GM21717 (cell line): ENCODE results near the gene LIMK1.
A peak's percentile ranks its signal among the peaks of the same experiment; 100 is the strongest.

Experiments used
- ATAC-seq: cut with Tn5 transposase; IDR thresholded peaks from one replicate; pipeline ENCODE4 v1.9.1; 2021; ENCODE audit warnings: mild to moderate bottlenecking, moderate library complexity; ENCODE audit not compliant: unreplicated experiment

LIMK1 gene

GRCh38 chr7:74082770-74083116 is 861 bp upstream of the LIMK1 start:
- ATAC-seq: no peak

- peak; percentile 36 for ATAC-seq
These were observed 521 bp downstream of the LIMK1 start for GRCh38 chr7:74083928-74084721.

GRCh38 chr7:74084722-74085578 is 1.3 kb downstream of the LIMK1 start:
- no peak for ATAC-seq

- ATAC-seq: no peak
These were observed 4.3 kb downstream of the LIMK1 start for GRCh38 chr7:74087791-74088453.

GRCh38 chr7:74092321-74092963 is 8.8 kb downstream of the LIMK1 start:
- no peak for ATAC-seq

GRCh38 chr7:74092964-74093471 is 9.4 kb downstream of the LIMK1 start:
- peak; percentile 47 for ATAC-seq

- ATAC-seq: peak; percentile 6
These were observed 10.1 kb downstream of the LIMK1 start for GRCh38 chr7:74093671-74094223.

- ATAC-seq: peak; percentile 40
These were observed 10.9 kb downstream of the LIMK1 start for GRCh38 chr7:74094224-74095101.

- no peak for ATAC-seq
These were observed 11.5 kb downstream of the LIMK1 start for GRCh38 chr7:74095135-74095534.

- no peak for ATAC-seq
These were observed 14.5 kb downstream of the LIMK1 start for GRCh38 chr7:74097937-74098614.

- no peak for ATAC-seq
These were observed 15.4 kb downstream of the LIMK1 start for GRCh38 chr7:74099031-74099430.

GRCh38 chr7:74101061-74101681 is 17.6 kb downstream of the LIMK1 start:
- peak; percentile 72 for ATAC-seq

GRCh38 chr7:74103219-74103772 is 19.7 kb downstream of the LIMK1 start:
- ATAC-seq: no peak

GRCh38 chr7:74104702-74105101 is 21.1 kb downstream of the LIMK1 start:
- ATAC-seq: no peak

GRCh38 chr7:74105992-74106391 is 22.4 kb downstream of the LIMK1 start:
- ATAC-seq: no peak

GRCh38 chr7:74106846-74107245 is 23.2 kb downstream of the LIMK1 start:
- ATAC-seq: no peak

- no peak for ATAC-seq
These were observed 31.7 kb downstream of the LIMK1 start for GRCh38 chr7:74115326-74115725.

GRCh38 chr7:74116356-74116755 is 32.8 kb downstream of the LIMK1 start:
- ATAC-seq: no peak
